GM23248 (cell line): ENCODE data around the gene ZNF552.
"Not testable (repeated sequence)": the region's sequence is repeated elsewhere in the genome, so short reads cannot be mapped to it uniquely, and the experiment has no call there.

Experiments used
- EZH2 ChIP-seq: fragments of 200-600 bp; sonication (generic); IDR thresholded peaks from 2 replicates; pipeline ENCODE4 v1.6.1; 2018; ENCODE audit warnings: antibody characterized with exemption, mild to moderate bottlenecking; ENCODE audit not compliant: insufficient read depth, poor library complexity, severe bottlenecking
- EZH2phosphoT487 ChIP-seq: fragments of 200-600 bp; sonication (generic); IDR thresholded peaks from 2 replicates; pipeline ENCODE4 v1.6.1; 2018; ENCODE audit warnings: antibody characterized with exemption, moderate library complexity, mild to moderate bottlenecking, low read depth; ENCODE audit not compliant: insufficient read depth

DNA sequence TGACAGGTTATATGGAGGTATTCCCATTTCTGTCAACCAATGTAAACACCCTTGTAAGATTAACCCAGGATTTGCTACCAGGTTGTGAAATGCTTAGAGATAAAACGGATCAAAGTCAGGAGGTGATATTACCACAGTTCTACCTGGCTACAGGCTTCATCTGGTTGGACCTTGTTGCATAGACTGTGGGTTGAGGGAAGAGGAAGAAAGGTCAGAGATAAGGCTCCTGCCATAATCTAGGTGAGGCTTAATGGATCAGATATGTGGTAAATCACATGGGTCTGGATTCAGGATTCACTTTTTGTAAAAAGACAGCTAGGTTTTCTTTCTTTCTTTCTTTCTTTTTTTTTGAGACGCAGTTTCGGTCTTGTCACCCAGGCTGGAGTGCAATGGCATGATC lies 6.8 kb upstream of the ZNF552 start:
- not testable (repeated sequence) for TF ChIP-seq EZH2, EZH2phosphoT487
